Neural cell (in vitro differentiated cells): ENCODE data around the gene RPL21. TPM values are rescaled to one million over a fixed set of nuclear protein-coding genes. Genes with fewer than 3 reads are reported as not detected.

Source experiments
- polyA plus RNA-seq: library from polyadenylated mRNA; depleted of rRNA; stranded (reverse); fragments of >200 nt; gene quantifications from 2 replicates; pipeline ENCODE4 v1.2.3, GENCODE V29; 2014
- small RNA-seq, 3 experiments: library from RNA; depleted of rRNA; stranded (forward); fragments of <200 nt; gene quantifications; one replicate each; pipeline ENCODE3, GENCODE V24; 2012

RPL21 gene
- polyA plus RNA-seq, 1 donor from 2014 or later, result 1,536 TPM

Small RNA genes within 50 kb of the gene (small RNA-seq; reads per million reads assigned to genes)
- 0 reads per million in 3 experiments for gene SNORA27
- 0 reads per million in 3 experiments for gene SNORD102

Other genes starting within 250 kb of the RPL21 start
- 22.1 and 26.2 TPM in 2 replicates for gene USP12, start 79.7 kb upstream of the RPL21 start, polyA plus RNA-seq
- gene RASL11A, start 19.3 kb downstream of the RPL21 start, polyA plus RNA-seq, result 1.7 and 4.5 TPM in 2 replicates
- gene GTF3A, start 173.1 kb downstream of the RPL21 start, polyA plus RNA-seq, result 104 and 111 TPM in 2 replicates
- gene MTIF3, start 199.0 kb downstream of the RPL21 start, polyA plus RNA-seq, result 66.5 and 68.8 TPM in 2 replicates